Measurements from ENCODE around the gene SLC2A6.

SLC2A6 gene

GRCh38 chr9:133430244-133430643, 48.7 kb downstream of the SLC2A6 start:
- no peak for DNase-seq

- DNase-seq: no peak
Observed at GRCh38 chr9:133429641-133430161, 49.2 kb downstream of the SLC2A6 start.

- DNase-seq: no peak
Observed at GRCh38 chr9:133429214-133429613, 49.7 kb downstream of the SLC2A6 start.

GRCh38 chr9:133428617-133429101, 50.2 kb downstream of the SLC2A6 start:
- peak; percentile 35 to 53 for DNase-seq

- DNase-seq: no peak
Observed at GRCh38 chr9:133427658-133428348, 51.1 kb downstream of the SLC2A6 start.

GRCh38 chr9:133426011-133426410, 52.9 kb downstream of the SLC2A6 start:
- no peak for DNase-seq

- no peak for DNase-seq
Observed at GRCh38 chr9:133425049-133425632, 53.8 kb downstream of the SLC2A6 start.

- no peak for DNase-seq
Observed at GRCh38 chr9:133424187-133424586, 54.7 kb downstream of the SLC2A6 start.

- no peak for DNase-seq
Observed at GRCh38 chr9:133423216-133423615, 55.7 kb downstream of the SLC2A6 start.

- DNase-seq: no peak
Observed at GRCh38 chr9:133421615-133422542, 57.0 kb downstream of the SLC2A6 start, which contains the start of gene ADAMTS13. Gene ADAMTS13, plus strand, starts transcription at chr9:133422367. Its CDS starts 77 bp downstream, at chr9:133422444.

All from NCI-H2081 (cell line).